Parathyroid adenoma (tissue), 2 donors: ENCODE results near the gene RALGAPA1.

Source experiments
- H2AFZ ChIP-seq: fragments of 300-600 bp; sonication (generic); one replicate; pipeline ENCODE4 v1.7.0; 2017; ENCODE audit warnings: antibody characterized with exemption, mild to moderate bottlenecking
- H3K27ac ChIP-seq: fragments of 300-600 bp; sonication (generic); one replicate; pipeline ENCODE4 v1.7.0; 2017
- H3K27me3 ChIP-seq: fragments of 300-600 bp; sonication (generic); one replicate; pipeline ENCODE4 v1.7.0; 2017; ENCODE audit warnings: low read length; ENCODE audit not compliant: control insufficient read depth, insufficient read depth
- H3K36me3 ChIP-seq: fragments of 300-600 bp; sonication (generic); one replicate; pipeline ENCODE4 v1.7.0; 2017; ENCODE audit warnings: low read length; ENCODE audit not compliant: control insufficient read depth, insufficient read depth
- H3K4me1 ChIP-seq: fragments of 300-600 bp; sonication (generic); one replicate; pipeline ENCODE4 v1.7.0; 2017; ENCODE audit warnings: control low read depth
- H3K4me2 ChIP-seq: fragments of 300-600 bp; sonication (generic); one replicate; pipeline ENCODE4 v1.7.0; 2017; ENCODE audit warnings: low read length
- H3K4me3 ChIP-seq: fragments of 300-600 bp; sonication (generic); one replicate; pipeline ENCODE4 v1.7.0; 2017; ENCODE audit warnings: low read depth, low read length
- H3K79me2 ChIP-seq: fragments of 300-600 bp; sonication (generic); one replicate; pipeline ENCODE4 v1.7.0; 2017; ENCODE audit warnings: control low read depth
- H3K9ac ChIP-seq: fragments of 300-600 bp; sonication (generic); one replicate; pipeline ENCODE4 v1.7.0; 2017; ENCODE audit warnings: mild to moderate bottlenecking
- H3K9me3 ChIP-seq: fragments of 300-600 bp; sonication (generic); one replicate; pipeline ENCODE4 v1.7.0; 2017; ENCODE audit warnings: low read length; ENCODE audit not compliant: control insufficient read depth
- CTCF ChIP-seq: fragments of 300-600 bp; sonication (generic); IDR thresholded peaks from one replicate; pipeline ENCODE4 v1.7.0; 2017; ENCODE audit warnings: antibody characterized with exemption, mild to moderate bottlenecking
- donor health status: primary hyperparathyroidism.

The RALGAPA1 gene

GRCh38 chr14:35809597-35809996, 502 bp upstream of the RALGAPA1 start:
- Histone ChIP-seq H3K9me3 (no peaks in the 10 kb centered on the region), H3K9ac (no peak overlapping the region), H3K27ac (peak overlapping the region; percentile 87), H3K36me3 (no peaks in the 10 kb centered on the region), H3K4me3 (peak overlapping the region; percentile 84), H3K79me2 (peaks cover 18% of the 10 kb centered on the region), H2AFZ (peak overlapping the region; percentile 88), H3K4me2 (peak overlapping the region; percentile 26), H3K4me1 (peaks cover 14% of the 10 kb centered on the region), H3K27me3 (no peaks in the 10 kb centered on the region)
- no peak for TF ChIP-seq CTCF

GRCh38 chr14:35808076-35808637, 938 bp downstream of the RALGAPA1 start:
- Histone ChIP-seq H3K4me1 (peaks cover 14% of the 10 kb centered on the region), H3K27ac (peak overlapping the region; percentile 87), H3K4me2 (peak overlapping the region; percentile 72), H3K36me3 (no peaks in the 10 kb centered on the region), H3K9me3 (no peaks in the 10 kb centered on the region), H3K9ac (peak overlapping the region; percentile 51), H2AFZ (peak overlapping the region; percentile 88), H3K79me2 (peaks cover 28% of the 10 kb centered on the region), H3K27me3 (no peaks in the 10 kb centered on the region), H3K4me3 (peak overlapping the region; percentile 84)
- no peak for TF ChIP-seq CTCF

- Histone ChIP-seq H3K9ac (no peak overlapping the region), H2AFZ (no peak overlapping the region), H3K27me3 (no peaks in the 10 kb centered on the region), H3K79me2 (peaks cover 33% of the 10 kb centered on the region), H3K4me3 (peak overlapping the region; percentile 84), H3K36me3 (no peaks in the 10 kb centered on the region), H3K27ac (peak overlapping the region; percentile 15), H3K4me1 (peaks cover 14% of the 10 kb centered on the region), H3K4me2 (peak overlapping the region; percentile 72), H3K9me3 (no peaks in the 10 kb centered on the region)
- TF ChIP-seq CTCF, result no peak
Measured at GRCh38 chr14:35807131-35807961, 1.7 kb downstream of the RALGAPA1 start.

GRCh38 chr14:35806006-35806907, 2.8 kb downstream of the RALGAPA1 start:
- Histone ChIP-seq H3K27me3 (no peaks in the 10 kb centered on the region), H3K36me3 (no peaks in the 10 kb centered on the region), H3K9ac (no peak overlapping the region), H3K4me1 (peaks cover 14% of the 10 kb centered on the region), H3K79me2 (peaks cover 44% of the 10 kb centered on the region), H2AFZ (no peak overlapping the region), H3K27ac (no peak overlapping the region), H3K9me3 (no peaks in the 10 kb centered on the region), H3K4me2 (peak overlapping the region; percentile 50), H3K4me3 (peak overlapping the region; percentile 24)
- TF ChIP-seq CTCF, result no peak
